Peyer's patch (tissue), 4 donors: Measurements from ENCODE around the gene SLC26A5.

Experiments used
- CTCF ChIP-seq, 6 experiments: fragments of 450-650 bp in 4 of 6; fragments of 200-600 bp in 2 of 6; sonication (generic) in 1 of 6; IDR thresholded peaks; one replicate each; pipeline ENCODE4 v1.5.1; 2017 to 2019; ENCODE audit warnings: antibody characterized with exemption in 6 of 6, mild to moderate bottlenecking in 3 of 6, moderate library complexity in 1 of 6
- POLR2A ChIP-seq, 2 donors: fragments of 450-650 bp; IDR thresholded peaks; one replicate each; pipeline ENCODE4 v1.5.1; 2017; ENCODE audit warnings: antibody characterized with exemption in 2 of 2, mild to moderate bottlenecking in 2 of 2, moderate library complexity in 2 of 2

GRCh38 chr7:103394566-103394965 is 51.4 kb downstream of the SLC26A5 start:
- TF ChIP-seq POLR2A (IDR thresholded peaks at IDR 0.05) = no peak
- TF ChIP-seq CTCF (IDR thresholded peaks at IDR 0.05) = no peak
